Measurements from ENCODE around the gene DUS1L. TPM values are rescaled to one million over a fixed set of nuclear protein-coding genes. Genes with fewer than 3 reads are reported as not detected.
A peak's percentile ranks its signal among the peaks of the same experiment; 100 is the strongest.

Gene DUS1L
- total RNA-seq, 1 donor from 2014 or later = 97.1 TPM

GRCh38 chr17:82112914-82113311, 47.3 kb upstream of the DUS1L start:
- DNase-seq (ENCODE audit: extremely low spot score, unreplicated experiment) = no peak
- H3K27me3 Mint-ChIP-seq = no peaks in the 10 kb centered on the region
- no peak overlapping the region for H3K27ac Mint-ChIP-seq

GRCh38 chr17:82112181-82112913, 46.7 kb upstream of the DUS1L start:
- Mint-ChIP-seq H3K27me3 (no peaks in the 10 kb centered on the region), H3K36me3 (peaks cover 7% of the 10 kb centered on the region), H3K27ac (no peak overlapping the region), H3K9me3 (no peaks in the 10 kb centered on the region), H3K4me1 (ENCODE audit: unreplicated experiment) (peaks cover 16% of the 10 kb centered on the region), H3K4me3 (no peak overlapping the region)
- DNase-seq (ENCODE audit: extremely low spot score, unreplicated experiment) = no peak
- no peak for TF ChIP-seq CTCF (conservative IDR thresholded peaks at IDR 0.05)

More at GRCh38 chr17:82112914-82113311, 47.3 kb upstream of the DUS1L start:
- TF ChIP-seq CTCF (conservative IDR thresholded peaks at IDR 0.05) = no peak
- Mint-ChIP-seq H3K4me3 (no peak overlapping the region), H3K9me3 (no peaks in the 10 kb centered on the region), H3K4me1 (ENCODE audit: unreplicated experiment) (peaks cover 19% of the 10 kb centered on the region), H3K36me3 (peaks cover 7% of the 10 kb centered on the region)

DNA sequence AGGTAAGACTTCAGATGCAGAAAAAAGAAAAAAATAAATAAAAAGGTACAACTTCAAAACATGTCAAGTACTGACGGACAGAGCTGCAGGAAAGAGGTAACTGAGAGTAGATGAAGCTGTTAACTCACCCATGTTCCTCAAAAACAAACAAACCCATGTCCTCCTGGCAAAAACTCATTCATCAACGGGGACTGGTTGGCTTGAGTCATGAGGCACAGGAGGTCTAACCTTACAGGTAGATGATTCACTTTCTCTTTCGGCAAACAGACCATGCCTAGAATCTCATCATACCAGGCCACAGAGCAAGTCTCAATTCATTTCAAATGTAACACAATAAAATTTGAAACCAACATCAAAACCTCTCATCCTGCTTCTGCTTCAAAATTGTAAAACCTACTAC, 44.7 kb upstream of the DUS1L start:
- TF ChIP-seq CTCF (conservative IDR thresholded peaks at IDR 0.05) = no peak

GRCh38 chr17:82108961-82109475, 43.4 kb upstream of the DUS1L start:
- Mint-ChIP-seq H3K36me3 (peaks cover 7% of the 10 kb centered on the region), H3K27me3 (no peaks in the 10 kb centered on the region), H3K4me3 (peak overlapping the region; percentile 15), H3K27ac (peak overlapping the region; percentile 84), H3K9me3 (no peaks in the 10 kb centered on the region), H3K4me1 (ENCODE audit: unreplicated experiment) (peaks cover 27% of the 10 kb centered on the region)
- no peak for TF ChIP-seq CTCF (conservative IDR thresholded peaks at IDR 0.05)
- no peak for DNase-seq (ENCODE audit: extremely low spot score, unreplicated experiment)

More for the DNA sequence above, 44.7 kb upstream of the DUS1L start:
- Mint-ChIP-seq H3K4me3 (no peak overlapping the region), H3K27ac (peak overlapping the region; percentile 34), H3K9me3 (no peaks in the 10 kb centered on the region), H3K27me3 (no peaks in the 10 kb centered on the region), H3K4me1 (ENCODE audit: unreplicated experiment) (peaks cover 24% of the 10 kb centered on the region), H3K36me3 (peaks cover 7% of the 10 kb centered on the region)
- DNase-seq (ENCODE audit: extremely low spot score, unreplicated experiment) = no peak

- H3K9me3 Mint-ChIP-seq = no peaks in the 10 kb centered on the region
- TF ChIP-seq CTCF (conservative IDR thresholded peaks at IDR 0.05) = no peak
- DNase-seq (ENCODE audit: extremely low spot score, unreplicated experiment) = no peak
- peak overlapping the region; percentile 84 for H3K27ac Mint-ChIP-seq
- H3K4me1 Mint-ChIP-seq (ENCODE audit: unreplicated experiment) = peaks cover 29% of the 10 kb centered on the region
- peaks cover 7% of the 10 kb centered on the region for H3K36me3 Mint-ChIP-seq
- no peaks in the 10 kb centered on the region for H3K27me3 Mint-ChIP-seq
- H3K4me3 Mint-ChIP-seq = peak overlapping the region; percentile 15
Measured at GRCh38 chr17:82108496-82108945, 42.9 kb upstream of the DUS1L start.

All from type B pancreatic cell (in vitro differentiated cells).